Natural killer cell (primary cell): ENCODE measurements around the gene CD164L2. TPM values are rescaled to one million over a fixed set of nuclear protein-coding genes. Genes with fewer than 3 reads are reported as not detected.

Experiments used
- ATAC-seq, 3 donors: fragments of 150-1000 bp in 2 of 3; fragments of 200-7000 bp in 1 of 3; cut with Tn5 transposase; 1 replicate in 1 of 3; 2 replicates in 2 of 3; pipeline ENCODE4 v1.10.0; 2021; ENCODE audit warnings: mild to moderate bottlenecking in 2 of 3, moderate library complexity in 2 of 3
- DNase-seq, 2 donors: peaks; one replicate each; pipeline versions ENCODE4 v3.0.0 to v3.0.0-alpha.2; 2013 to 2021; ENCODE audit warnings: mixed read lengths in 1 of 2
- H3K27ac ChIP-seq: one replicate; pipeline ENCODE4 v1.5.1; 2013; ENCODE audit warnings: mild to moderate bottlenecking, low read length
- H3K27me3 ChIP-seq: one replicate; pipeline ENCODE4 v1.6.1; 2013; ENCODE audit warnings: low read length; ENCODE audit not compliant: control insufficient read depth, insufficient read depth
- H3K36me3 ChIP-seq: one replicate; pipeline ENCODE4 v1.6.1; 2013; ENCODE audit warnings: low read length; ENCODE audit not compliant: control insufficient read depth, insufficient read depth
- H3K4me1 ChIP-seq: one replicate; pipeline ENCODE4 v1.6.1; 2013; ENCODE audit warnings: low read length; ENCODE audit not compliant: control insufficient read depth, insufficient read depth
- H3K4me3 ChIP-seq: one replicate; pipeline ENCODE4 v1.5.1; 2013; ENCODE audit warnings: low read length
- H3K9me3 ChIP-seq: one replicate; pipeline ENCODE4 v1.6.1; 2013; ENCODE audit warnings: low read length; ENCODE audit not compliant: control insufficient read depth, insufficient read depth
- H3K27ac Mint-ChIP-seq, 2 donors: one replicate each; pipeline ENCODE4 v1.8.0; 2022; ENCODE audit warnings: mild to moderate bottlenecking in 2 of 2, mixed read lengths in 2 of 2, moderate library complexity in 1 of 2
- H3K27me3 Mint-ChIP-seq, 2 donors: one replicate each; pipeline ENCODE4 v1.8.0; 2022; ENCODE audit warnings: low read depth in 2 of 2, mixed read lengths in 2 of 2
- H3K36me3 Mint-ChIP-seq: one replicate; pipeline ENCODE4 v1.8.0; 2022; ENCODE audit warnings: mixed read lengths
- H3K4me1 Mint-ChIP-seq, 2 donors: one replicate each; pipeline ENCODE4 v1.8.0; 2022; ENCODE audit warnings: mixed read lengths in 2 of 2
- H3K4me3 Mint-ChIP-seq: one replicate; pipeline ENCODE4 v1.8.0; 2022; ENCODE audit warnings: mild to moderate bottlenecking, moderate library complexity, mixed read lengths
- H3K9me3 Mint-ChIP-seq, 2 donors: one replicate each; pipeline ENCODE4 v1.8.0; 2022; ENCODE audit warnings: mixed read lengths in 2 of 2
- CTCF ChIP-seq: fragments of 200-600 bp; IDR thresholded peaks from one replicate; pipeline ENCODE4 v1.8.0; 2022; ENCODE audit warnings: antibody characterized with exemption
- WGBS: methylation state at CpG from one replicate; pipeline ENCODE4 v1.1.7; 2013; ENCODE audit warnings: missing lambda C conversion rate; ENCODE audit not compliant: insufficient coverage; 5-methylcytosine and 5-hydroxymethylcytosine counted together
- intact Hi-C: fragments of 100-400 bp; cut with micrococcal nuclease; formaldehyde crosslinking; loops from one replicate; pipeline ENCODE4 v1.14.2; 2022
- total RNA-seq, 4 donors: library from RNA; stranded (reverse); fragments of 120-200 nt in 1 of 4; gene quantifications; one replicate each; pipeline versions ENCODE4 v1.2.3 to v1.2.4, GENCODE V29; 2013 to 2022

CD164L2 gene
- total RNA-seq, 3 donors from 2014 or later (not counting 1 experiment from before 2014, with no cell fraction given): 0.40 TPM; not detected in 2

GRCh38 chr1:27417713-27418112 is 34.6 kb upstream of the CD164L2 start:
- no peaks in the 10 kb centered on the region for H3K9me3 ChIP-seq
- peaks cover 39% of the 10 kb centered on the region for H3K4me1 ChIP-seq
- Mint-ChIP-seq H3K4me3 (peak overlapping the region; percentile 14), H3K27ac (peak overlapping the region; percentile 86 to 87), H3K4me1 (peaks cover 44 to 46% of the 10 kb centered on the region in 2 donors), H3K27me3 (no peaks in the 10 kb centered on the region), H3K9me3 (no peaks in the 10 kb centered on the region), H3K36me3 (peaks cover 10% of the 10 kb centered on the region)
- H3K27ac ChIP-seq: peak overlapping the region; percentile 36
- ATAC-seq (no peak), DNase-seq (no peak)
- H3K36me3 ChIP-seq: peaks cover 60% of the 10 kb centered on the region
- WGBS: 97% methylated on average over 3 of the region's 3 CpGs
- no peak overlapping the region for H3K4me3 ChIP-seq
- H3K27me3 ChIP-seq: no peaks in the 10 kb centered on the region
- no peak for TF ChIP-seq CTCF
- intact Hi-C loops: loop anchor here (2.0 to 5.0 kb wide), 3 partner anchors 19 to 190 kb away; partner anchors contain the start of gene WASF2

- intact Hi-C loops: loop anchor here (2.0 to 5.0 kb wide), 3 partner anchors 20 to 191 kb away; partner anchors contain the start of gene WASF2
- Histone ChIP-seq H3K9me3 (no peaks in the 10 kb centered on the region), H3K27ac (peak overlapping the region; percentile 14), H3K4me3 (no peak overlapping the region), H3K4me1 (peaks cover 27% of the 10 kb centered on the region), H3K36me3 (peaks cover 70% of the 10 kb centered on the region), H3K27me3 (no peaks in the 10 kb centered on the region)
- WGBS: 86% methylated on average over 2 of the region's 3 CpGs
- H3K36me3 Mint-ChIP-seq: peaks cover 10% of the 10 kb centered on the region
- peak overlapping the region; percentile 69 to 87 for H3K27ac Mint-ChIP-seq
- ATAC-seq: peak; percentile 77 to 85 (median 81)
- no peaks in the 10 kb centered on the region for H3K27me3 Mint-ChIP-seq
- no peak overlapping the region for H3K4me3 Mint-ChIP-seq
- no peaks in the 10 kb centered on the region for H3K9me3 Mint-ChIP-seq
- peak; percentile 64 for TF ChIP-seq CTCF
- peak in 1 of 2 donors; percentile 82 for DNase-seq
- H3K4me1 Mint-ChIP-seq: peaks cover 34 to 36% of the 10 kb centered on the region in 2 donors
Measured at GRCh38 chr1:27416387-27417111, 33.4 kb upstream of the CD164L2 start.

GRCh38 chr1:27414091-27414490 is 31.0 kb upstream of the CD164L2 start:
- intact Hi-C loops: no loop called here
- Mint-ChIP-seq H3K27ac (no peak overlapping the region), H3K4me3 (no peak overlapping the region), H3K4me1 (peaks cover 28 to 30% of the 10 kb centered on the region in 2 donors), H3K27me3 (no peaks in the 10 kb centered on the region), H3K36me3 (peaks cover 10% of the 10 kb centered on the region), H3K9me3 (no peaks in the 10 kb centered on the region)
- no peak overlapping the region for H3K27ac ChIP-seq
- DNase-seq: no peak
- H3K9me3 ChIP-seq: no peaks in the 10 kb centered on the region
- peaks cover 90% of the 10 kb centered on the region for H3K36me3 ChIP-seq
- no peak overlapping the region for H3K4me3 ChIP-seq
- no peaks in the 10 kb centered on the region for H3K27me3 ChIP-seq
- ATAC-seq: no peak
- no peak for TF ChIP-seq CTCF
- 100% methylated on average over 1 of the region's 1 CpG for WGBS
- peaks cover 15% of the 10 kb centered on the region for H3K4me1 ChIP-seq
